Endothelial cell (in vitro differentiated cells): ENCODE measurements around the gene ZBTB20. TPM values are rescaled to one million over a fixed set of nuclear protein-coding genes. Genes with fewer than 3 reads are reported as not detected.

ENCODE experiments used
- DNase-seq: peaks from one replicate; pipeline ENCODE4 v3.0.0; 2021; ENCODE audit warnings: low spot score
- H3K27ac Mint-ChIP-seq: one replicate; pipeline ENCODE4 v1.8.0; 2021; ENCODE audit warnings: mixed read lengths, inconsistent platforms; ENCODE audit not compliant: unreplicated experiment
- H3K27me3 Mint-ChIP-seq: one replicate; pipeline ENCODE4 v1.8.0; 2021; ENCODE audit warnings: mild to moderate bottlenecking, moderate library complexity, mixed read lengths, inconsistent platforms; ENCODE audit not compliant: unreplicated experiment
- H3K36me3 Mint-ChIP-seq: one replicate; pipeline ENCODE4 v1.8.0; 2021; ENCODE audit warnings: mild to moderate bottlenecking, low read depth, mixed read lengths, inconsistent platforms; ENCODE audit not compliant: unreplicated experiment
- H3K4me1 Mint-ChIP-seq: one replicate; pipeline ENCODE4 v1.8.0; 2021; ENCODE audit warnings: mild to moderate bottlenecking, mixed read lengths, inconsistent platforms; ENCODE audit not compliant: unreplicated experiment
- H3K4me3 Mint-ChIP-seq: one replicate; pipeline ENCODE4 v1.8.0; 2021; ENCODE audit warnings: mild to moderate bottlenecking, mixed read lengths, inconsistent platforms; ENCODE audit not compliant: unreplicated experiment
- H3K9me3 Mint-ChIP-seq: one replicate; pipeline ENCODE4 v1.8.0; 2021; ENCODE audit warnings: mixed read lengths, inconsistent platforms; ENCODE audit not compliant: unreplicated experiment
- total RNA-seq: library from RNA; stranded (reverse); fragmentation: NEBNext Ultra II Directional; extraction: Animal tissue kit (Norgen Biotek cat#: 25700); gene quantifications from one replicate; pipeline ENCODE4 v1.2.1, GENCODE V29; 2021; ENCODE audit not compliant: unreplicated experiment
- TF ChIP-seq, protein P1 (sequence below): fragments of 200-600 bp; sonication (generic); IDR thresholded peaks from one replicate; pipeline ENCODE4 v1.5.0; 2021; ENCODE audit warnings: antibody characterized with exemption; ENCODE audit not compliant: unreplicated experiment

Gene ZBTB20
- total RNA-seq, 1 donor from 2014 or later, result 4.2 TPM

DNA sequence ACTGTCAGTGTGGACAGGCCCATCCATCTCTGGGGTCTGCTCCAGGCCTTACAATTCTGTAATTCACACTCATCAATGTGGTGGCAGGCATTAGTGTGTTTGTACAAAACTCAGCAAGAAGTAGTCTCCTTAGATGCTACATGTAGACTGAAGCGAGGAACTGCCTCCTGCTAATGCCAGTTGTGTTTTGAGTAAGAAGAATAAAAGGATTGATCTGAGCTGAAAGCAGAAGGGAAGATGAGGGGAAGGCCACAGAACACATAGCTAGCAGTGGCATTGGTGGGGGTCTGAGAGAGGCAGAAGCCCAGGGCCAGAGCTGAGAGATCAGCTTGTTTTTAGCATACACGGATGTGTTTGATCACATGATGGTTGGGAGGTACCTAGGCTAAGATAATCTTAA, 709.2 kb downstream of the ZBTB20 start:
- H3K9me3 Mint-ChIP-seq, result no peaks in the 10 kb centered on the region
- no peak for DNase-seq
- no peaks in the 10 kb centered on the region for H3K27me3 Mint-ChIP-seq
- H3K4me1 Mint-ChIP-seq, result no peaks in the 10 kb centered on the region
- H3K4me3 Mint-ChIP-seq, result no peak overlapping the region
- TF ChIP-seq, protein P1, sequence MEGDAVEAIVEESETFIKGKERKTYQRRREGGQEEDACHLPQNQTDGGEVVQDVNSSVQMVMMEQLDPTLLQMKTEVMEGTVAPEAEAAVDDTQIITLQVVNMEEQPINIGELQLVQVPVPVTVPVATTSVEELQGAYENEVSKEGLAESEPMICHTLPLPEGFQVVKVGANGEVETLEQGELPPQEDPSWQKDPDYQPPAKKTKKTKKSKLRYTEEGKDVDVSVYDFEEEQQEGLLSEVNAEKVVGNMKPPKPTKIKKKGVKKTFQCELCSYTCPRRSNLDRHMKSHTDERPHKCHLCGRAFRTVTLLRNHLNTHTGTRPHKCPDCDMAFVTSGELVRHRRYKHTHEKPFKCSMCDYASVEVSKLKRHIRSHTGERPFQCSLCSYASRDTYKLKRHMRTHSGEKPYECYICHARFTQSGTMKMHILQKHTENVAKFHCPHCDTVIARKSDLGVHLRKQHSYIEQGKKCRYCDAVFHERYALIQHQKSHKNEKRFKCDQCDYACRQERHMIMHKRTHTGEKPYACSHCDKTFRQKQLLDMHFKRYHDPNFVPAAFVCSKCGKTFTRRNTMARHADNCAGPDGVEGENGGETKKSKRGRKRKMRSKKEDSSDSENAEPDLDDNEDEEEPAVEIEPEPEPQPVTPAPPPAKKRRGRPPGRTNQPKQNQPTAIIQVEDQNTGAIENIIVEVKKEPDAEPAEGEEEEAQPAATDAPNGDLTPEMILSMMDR, result no peak
- no peak overlapping the region for H3K27ac Mint-ChIP-seq
- no peaks in the 10 kb centered on the region for H3K36me3 Mint-ChIP-seq

DNA sequence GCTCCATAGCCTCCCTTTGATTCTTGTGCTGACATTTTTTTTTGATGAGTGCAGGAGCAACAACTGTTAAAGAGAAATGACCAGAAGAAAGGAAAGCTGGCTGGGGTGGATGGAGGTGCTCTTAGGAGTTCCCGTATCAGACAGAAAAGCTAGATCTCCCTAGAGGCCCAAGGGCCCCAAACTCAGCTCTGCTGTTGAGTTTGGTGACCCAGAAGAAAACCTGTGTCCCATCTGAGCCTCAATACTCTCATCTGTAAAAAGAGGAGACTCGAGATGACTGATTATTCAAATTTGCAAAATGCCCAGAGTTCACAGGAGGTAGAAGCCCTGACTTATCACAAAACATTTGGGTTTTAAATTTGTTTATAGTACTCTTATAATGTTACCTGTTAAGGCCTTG, 710.9 kb downstream of the ZBTB20 start:
- TF ChIP-seq, protein P1, result no peak

DNA sequence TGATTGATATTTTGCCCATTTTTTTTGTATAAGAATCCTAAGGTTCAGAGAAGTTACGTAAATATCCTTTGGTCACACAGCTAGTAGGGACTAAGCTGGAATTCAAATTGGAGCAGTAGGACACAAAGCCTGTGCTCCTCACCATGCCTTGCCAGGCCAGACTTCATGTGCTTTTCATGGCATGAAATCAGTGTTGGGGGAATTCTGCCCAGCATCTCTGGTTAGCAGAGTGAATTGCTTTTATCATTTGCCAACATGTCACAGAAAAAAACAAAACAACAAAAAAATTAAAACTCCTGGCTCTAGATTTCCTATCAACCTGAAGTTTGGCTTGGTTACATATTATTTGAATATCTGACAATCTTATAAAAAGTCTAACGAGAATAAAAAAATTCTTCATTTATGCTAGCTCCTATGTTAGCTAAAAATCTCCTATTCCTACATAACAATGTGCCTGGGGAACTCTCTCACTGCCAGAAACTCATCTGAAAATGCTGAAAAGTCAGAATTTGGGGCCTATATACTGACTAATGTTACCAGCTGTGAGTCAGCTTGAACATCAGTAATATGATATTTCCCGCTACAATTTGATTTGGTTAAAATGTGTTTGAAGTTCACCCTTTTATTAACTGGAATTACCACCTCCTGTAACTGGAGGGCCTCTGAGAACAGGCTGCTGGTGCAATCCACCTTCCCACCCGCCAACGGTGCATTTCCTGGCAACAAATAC, 711.5 kb downstream of the ZBTB20 start:
- H3K4me3 Mint-ChIP-seq, result no peak overlapping the region
- H3K36me3 Mint-ChIP-seq, result no peaks in the 10 kb centered on the region
- no peak for DNase-seq
- H3K4me1 Mint-ChIP-seq, result peaks cover 2% of the 10 kb centered on the region
- H3K27me3 Mint-ChIP-seq, result no peaks in the 10 kb centered on the region
- TF ChIP-seq, protein P1, result no peak
- H3K27ac Mint-ChIP-seq, result no peak overlapping the region
- H3K9me3 Mint-ChIP-seq, result no peaks in the 10 kb centered on the region

More for the DNA sequence above, 710.9 kb downstream of the ZBTB20 start:
- Mint-ChIP-seq H3K27ac (no peak overlapping the region), H3K36me3 (no peaks in the 10 kb centered on the region), H3K4me1 (no peaks in the 10 kb centered on the region), H3K4me3 (no peak overlapping the region), H3K9me3 (no peaks in the 10 kb centered on the region), H3K27me3 (no peaks in the 10 kb centered on the region)
- DNase-seq, result no peak

DNA sequence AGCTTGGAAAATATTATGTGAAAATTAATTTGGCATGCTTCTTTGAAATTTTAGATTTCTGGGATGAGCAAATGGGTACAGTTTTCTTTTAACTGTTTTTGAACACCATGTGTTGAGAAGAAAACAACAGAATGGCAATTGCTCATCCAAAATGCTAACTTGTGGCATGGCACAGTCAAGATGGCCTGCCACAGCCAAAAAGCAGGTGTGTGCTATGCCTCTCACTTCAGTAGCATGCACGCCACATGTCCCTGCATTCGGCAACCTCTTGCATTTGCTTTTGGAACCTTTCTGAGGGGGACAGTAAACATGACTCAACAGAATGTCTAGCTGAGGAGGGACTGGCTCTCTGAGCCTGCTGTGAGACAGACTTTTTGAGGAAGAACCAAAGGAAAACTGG, 714.8 kb downstream of the ZBTB20 start:
- Mint-ChIP-seq H3K9me3 (no peaks in the 10 kb centered on the region), H3K4me1 (peaks cover 2% of the 10 kb centered on the region), H3K27ac (no peak overlapping the region), H3K27me3 (no peaks in the 10 kb centered on the region), H3K4me3 (no peak overlapping the region), H3K36me3 (no peaks in the 10 kb centered on the region)
- DNase-seq, result no peak
- TF ChIP-seq, protein P1, result no peak

DNA sequence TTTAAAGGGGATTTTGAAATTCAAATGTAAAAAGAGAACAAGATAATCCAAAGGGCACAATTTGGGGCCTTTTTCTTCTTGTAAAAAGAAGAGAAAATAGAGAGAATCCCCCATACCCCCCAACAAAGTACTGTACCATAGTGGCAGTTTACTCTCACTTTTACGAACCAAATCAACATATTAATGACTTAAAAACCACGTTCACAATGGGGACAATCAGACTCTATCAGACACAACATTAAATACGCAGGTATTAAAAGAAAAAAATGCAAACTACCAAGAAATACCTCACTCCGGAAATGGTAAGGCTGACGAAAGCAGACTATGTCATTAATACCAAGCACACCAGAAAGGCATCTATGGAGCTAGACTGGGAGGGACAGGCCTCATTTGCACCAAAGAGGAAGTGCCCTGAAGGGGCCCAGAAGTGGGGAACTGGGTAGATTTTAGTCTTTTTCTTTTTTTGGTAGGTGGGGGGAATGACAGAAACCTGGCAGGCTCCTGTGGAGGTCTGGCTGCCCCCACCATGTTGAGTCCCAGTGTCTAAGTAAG, 719.0 kb downstream of the ZBTB20 start:
- TF ChIP-seq, protein P1, result no peak
- H3K4me1 Mint-ChIP-seq, result peaks cover 2% of the 10 kb centered on the region
- H3K36me3 Mint-ChIP-seq, result no peaks in the 10 kb centered on the region
- no peak overlapping the region for H3K4me3 Mint-ChIP-seq
- no peak for DNase-seq
- H3K9me3 Mint-ChIP-seq, result no peaks in the 10 kb centered on the region
- H3K27ac Mint-ChIP-seq, result no peak overlapping the region
- no peaks in the 10 kb centered on the region for H3K27me3 Mint-ChIP-seq
